G401.6 (cell line): ENCODE results near the gene ZNF423.
"Not testable (repeated sequence)": the region's sequence is repeated elsewhere in the genome, so short reads cannot be mapped to it uniquely, and the experiment has no call there.

Experiments used
- FAIRE-seq: peaks from 2 replicates; lab custom pipeline; 2012; peaks lifted over from hg19 to GRCh38; lab: Jason Lieb, UNC

Gene ZNF423

GRCh38 chr16:49528060-49528865, 327.6 kb downstream of the ZNF423 start:
- no peak for FAIRE-seq

GRCh38 chr16:49527611-49528010, 328.3 kb downstream of the ZNF423 start:
- FAIRE-seq = no peak

GRCh38 chr16:49526860-49527365, 329.0 kb downstream of the ZNF423 start:
- FAIRE-seq = no peak

GRCh38 chr16:49524947-49525315, 331.0 kb downstream of the ZNF423 start:
- FAIRE-seq = no peak

GRCh38 chr16:49524216-49524946, 331.5 kb downstream of the ZNF423 start:
- FAIRE-seq = no peak

- FAIRE-seq = no peak
Observed at GRCh38 chr16:49523435-49524159, 332.3 kb downstream of the ZNF423 start.

GRCh38 chr16:49521734-49522325, 334.1 kb downstream of the ZNF423 start:
- no peak for FAIRE-seq

GRCh38 chr16:49520492-49521038, 335.3 kb downstream of the ZNF423 start:
- no peak for FAIRE-seq

GRCh38 chr16:49519741-49520140, 336.2 kb downstream of the ZNF423 start:
- no peak for FAIRE-seq

- FAIRE-seq = no peak
Observed at GRCh38 chr16:49519008-49519656, 336.8 kb downstream of the ZNF423 start.

- no peak for FAIRE-seq
Observed at GRCh38 chr16:49516382-49517036, 339.4 kb downstream of the ZNF423 start.

GRCh38 chr16:49515861-49516260, 340.1 kb downstream of the ZNF423 start:
- no peak for FAIRE-seq

GRCh38 chr16:49515016-49515565, 340.8 kb downstream of the ZNF423 start:
- FAIRE-seq = no peak

- FAIRE-seq = no peak
Observed at GRCh38 chr16:49514073-49514980, 341.6 kb downstream of the ZNF423 start.

- FAIRE-seq = no peak
Observed at GRCh38 chr16:49513040-49513439, 342.9 kb downstream of the ZNF423 start.

- no peak for FAIRE-seq
Observed at GRCh38 chr16:49510654-49511305, 345.1 kb downstream of the ZNF423 start.

GRCh38 chr16:49510141-49510540, 345.8 kb downstream of the ZNF423 start:
- no peak for FAIRE-seq

GRCh38 chr16:49506058-49507013, 349.6 kb downstream of the ZNF423 start:
- not testable (repeated sequence) for FAIRE-seq
